M059J (cell line): ENCODE measurements around the gene SNED1. TPM values are rescaled to one million over a fixed set of nuclear protein-coding genes. Genes with fewer than 3 reads are reported as not detected.

Source experiments
- DNase-seq: peaks from one replicate; pipeline ENCODE4 v3.0.0-alpha.2; 2012; ENCODE audit warnings: low read depth
- total RNA-seq: library from RNA; depleted of rRNA; stranded (reverse); fragments of >200 nt; shearing (Covaris generic); gene quantifications from 2 replicates; pipeline ENCODE4 v1.2.3, GENCODE V29; 2014

The SNED1 gene
- total RNA-seq, 1 experiment from 2014 or later: 2.2 TPM

DNA sequence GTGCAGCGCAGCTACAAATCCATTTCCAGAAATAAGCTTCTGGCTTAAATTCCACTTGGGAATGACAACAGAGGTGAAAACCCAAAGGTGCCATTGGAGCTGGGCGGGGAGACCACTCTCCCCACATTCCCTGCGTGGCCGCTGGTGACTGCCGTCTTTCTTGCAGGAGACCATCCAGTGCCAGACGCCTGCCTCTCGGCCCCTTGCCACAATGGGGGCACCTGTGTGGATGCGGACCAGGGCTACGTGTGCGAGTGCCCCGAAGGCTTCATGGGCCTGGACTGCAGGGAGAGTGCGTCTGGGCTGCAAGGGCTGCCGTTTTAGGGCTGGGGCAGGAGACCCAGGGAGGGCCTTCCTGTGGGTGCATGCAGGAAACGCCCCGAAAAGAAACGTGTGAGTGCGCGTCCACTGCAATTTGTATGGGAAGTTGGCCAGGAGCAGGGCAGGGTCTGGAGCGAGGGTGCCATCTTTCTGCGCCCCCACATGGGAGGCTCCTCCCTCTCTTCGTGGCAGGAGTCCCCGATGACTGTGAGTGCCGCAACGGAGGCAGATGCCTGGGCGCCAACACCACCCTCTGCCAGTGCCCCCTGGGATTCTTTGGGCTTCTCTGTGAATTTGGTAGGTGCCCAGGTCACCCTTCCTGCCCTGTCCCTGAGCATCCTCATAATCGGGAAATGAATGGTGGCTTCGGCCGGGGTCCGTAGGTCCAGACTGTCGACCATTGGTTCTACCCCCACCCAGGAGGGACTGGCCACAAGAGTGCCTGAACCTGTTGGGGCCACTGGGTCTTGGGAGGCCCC is 49.9 kb downstream of the SNED1 start:
- no peak for DNase-seq

DNA sequence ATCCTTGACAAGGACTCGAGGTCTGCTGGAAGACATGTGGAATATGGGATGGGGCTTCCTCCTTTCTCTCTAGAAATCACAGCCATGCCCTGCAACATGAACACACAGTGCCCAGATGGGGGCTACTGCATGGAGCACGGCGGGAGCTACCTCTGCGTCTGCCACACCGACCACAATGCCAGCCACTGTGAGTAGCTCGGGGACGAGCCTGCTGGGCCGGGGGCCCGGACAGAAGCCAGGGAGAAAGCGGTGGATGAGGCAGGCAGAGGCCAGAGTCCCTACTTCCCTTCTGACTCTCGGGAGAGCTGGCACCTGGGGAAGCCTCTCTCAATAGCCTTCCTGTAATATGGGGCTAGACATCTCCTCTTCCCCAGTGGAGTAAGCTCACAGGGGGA is 50.5 kb downstream of the SNED1 start:
- no peak for DNase-seq

DNA sequence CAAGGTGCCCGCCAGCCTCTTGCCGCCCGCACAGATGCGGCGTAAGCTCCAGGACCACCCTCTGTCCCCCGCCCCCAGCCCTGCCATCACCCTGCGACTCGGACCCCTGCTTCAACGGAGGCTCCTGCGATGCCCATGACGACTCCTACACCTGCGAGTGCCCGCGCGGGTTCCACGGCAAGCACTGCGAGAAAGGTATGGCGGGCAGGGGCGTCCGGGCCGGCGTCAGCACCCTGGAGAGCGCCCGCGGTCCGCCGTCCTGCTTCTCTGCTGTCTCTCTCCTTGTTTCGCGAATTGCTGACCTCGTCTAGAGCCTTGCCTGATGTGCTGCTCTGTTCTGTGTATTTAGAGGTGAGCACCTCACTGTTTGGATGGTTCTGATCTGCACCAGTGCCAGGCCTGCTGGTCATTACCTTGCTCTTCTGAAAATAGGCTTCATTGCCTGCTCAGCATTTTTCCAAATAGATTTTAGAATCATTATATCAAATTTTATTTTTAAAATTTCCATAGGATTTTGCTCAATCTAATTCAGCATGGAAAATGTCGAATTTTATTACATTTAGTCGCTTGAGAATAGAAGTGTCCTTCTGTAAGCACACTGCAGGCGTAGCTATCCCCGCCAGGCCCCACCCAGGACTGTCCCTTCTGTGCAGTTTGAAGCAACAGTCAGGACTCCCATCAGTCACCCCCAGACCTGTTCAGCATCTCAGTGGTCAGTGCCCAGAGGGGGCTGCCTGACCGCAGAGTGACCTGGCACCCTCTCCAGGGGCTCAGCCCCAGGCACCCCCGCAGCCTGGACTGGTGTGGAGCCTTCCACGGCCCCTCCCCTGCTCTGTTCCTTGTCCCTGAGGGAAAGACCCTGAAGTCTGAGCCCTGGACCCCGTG is 51.6 kb downstream of the SNED1 start:
- DNase-seq: no peak

DNA sequence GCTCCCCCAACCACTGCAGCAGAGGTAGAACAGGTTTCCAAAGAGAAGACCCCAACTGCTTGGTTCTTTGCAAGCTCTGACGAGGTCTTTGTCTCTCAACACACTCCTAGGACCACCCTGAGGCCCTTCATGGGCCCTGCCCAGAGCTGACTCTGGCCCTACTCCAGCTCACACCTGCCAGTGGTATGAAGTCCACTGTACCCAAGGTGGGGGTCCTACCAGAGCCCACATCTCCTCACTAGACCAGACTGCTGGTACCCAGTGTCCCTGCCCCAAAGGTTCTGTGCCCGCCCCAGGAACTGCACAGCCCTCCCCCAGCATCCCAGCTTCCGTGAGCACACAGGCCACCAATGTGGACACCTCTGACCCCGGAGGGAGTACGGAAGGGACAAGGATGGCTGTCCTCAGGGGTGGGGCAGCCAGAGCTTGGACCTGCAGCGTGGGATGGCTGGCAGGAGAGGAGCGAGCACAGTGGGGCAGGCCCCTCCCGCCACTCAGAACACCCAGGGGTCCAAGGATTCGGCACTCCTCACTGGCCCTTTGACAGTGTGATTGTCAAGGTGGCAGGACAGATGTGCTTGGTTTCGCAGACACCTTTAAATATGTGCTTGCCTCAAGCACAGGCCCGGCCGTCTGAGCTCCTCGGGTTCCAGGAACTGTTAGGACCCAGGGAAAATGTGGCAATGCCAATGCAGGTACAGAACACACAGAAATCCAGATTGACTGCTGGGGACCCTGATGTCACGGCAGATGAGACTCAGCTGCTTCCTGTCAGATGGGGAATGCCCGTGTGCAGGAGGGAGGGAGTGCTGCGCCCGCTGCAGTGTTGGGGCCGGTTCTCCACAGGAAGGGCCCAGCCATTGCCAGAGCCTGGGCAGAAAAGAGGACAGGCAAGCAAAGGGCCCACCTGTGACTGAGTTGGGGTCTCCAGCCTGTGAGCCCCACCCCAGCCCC is 52.5 kb downstream of the SNED1 start:
- no peak for DNase-seq

DNA sequence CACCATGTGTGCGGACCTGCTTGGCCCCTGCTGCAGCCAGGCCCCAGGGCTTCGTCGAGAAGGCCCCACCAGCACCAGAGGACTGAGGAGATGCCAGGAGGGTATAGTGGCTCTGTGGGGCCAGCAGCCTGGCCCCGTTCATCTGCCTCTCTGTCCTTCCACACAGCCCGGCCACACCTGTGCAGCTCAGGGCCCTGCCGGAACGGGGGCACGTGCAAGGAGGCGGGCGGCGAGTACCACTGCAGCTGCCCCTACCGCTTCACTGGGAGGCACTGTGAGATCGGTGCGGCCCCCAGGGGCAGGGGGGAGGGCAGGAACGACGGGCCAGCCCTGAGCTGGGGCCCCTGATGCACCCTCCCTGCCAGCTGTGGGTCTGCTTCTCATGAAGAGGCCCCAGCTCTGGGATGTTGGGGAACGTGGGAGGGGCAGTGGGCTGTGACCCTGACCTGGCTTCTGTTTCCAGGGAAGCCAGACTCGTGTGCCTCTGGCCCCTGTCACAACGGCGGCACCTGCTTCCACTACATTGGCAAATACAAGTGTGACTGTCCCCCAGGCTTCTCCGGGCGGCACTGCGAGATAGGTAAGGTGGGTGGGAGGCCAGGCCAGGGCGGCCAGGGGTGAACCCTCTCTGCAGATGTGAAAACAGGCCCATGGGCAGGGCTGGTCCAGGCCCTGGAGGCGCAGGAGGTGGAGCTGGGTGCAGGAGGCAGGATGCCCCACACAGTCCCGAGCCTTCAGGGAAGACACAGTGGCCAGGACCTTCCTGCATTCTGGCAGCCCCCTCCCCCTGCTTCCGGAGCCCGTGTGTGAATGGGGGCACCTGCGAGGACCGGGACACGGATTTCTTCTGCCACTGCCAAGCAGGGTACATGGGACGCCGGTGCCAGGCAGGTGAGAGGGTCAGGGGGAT is 53.4 kb downstream of the SNED1 start:
- DNase-seq: no peak

DNA sequence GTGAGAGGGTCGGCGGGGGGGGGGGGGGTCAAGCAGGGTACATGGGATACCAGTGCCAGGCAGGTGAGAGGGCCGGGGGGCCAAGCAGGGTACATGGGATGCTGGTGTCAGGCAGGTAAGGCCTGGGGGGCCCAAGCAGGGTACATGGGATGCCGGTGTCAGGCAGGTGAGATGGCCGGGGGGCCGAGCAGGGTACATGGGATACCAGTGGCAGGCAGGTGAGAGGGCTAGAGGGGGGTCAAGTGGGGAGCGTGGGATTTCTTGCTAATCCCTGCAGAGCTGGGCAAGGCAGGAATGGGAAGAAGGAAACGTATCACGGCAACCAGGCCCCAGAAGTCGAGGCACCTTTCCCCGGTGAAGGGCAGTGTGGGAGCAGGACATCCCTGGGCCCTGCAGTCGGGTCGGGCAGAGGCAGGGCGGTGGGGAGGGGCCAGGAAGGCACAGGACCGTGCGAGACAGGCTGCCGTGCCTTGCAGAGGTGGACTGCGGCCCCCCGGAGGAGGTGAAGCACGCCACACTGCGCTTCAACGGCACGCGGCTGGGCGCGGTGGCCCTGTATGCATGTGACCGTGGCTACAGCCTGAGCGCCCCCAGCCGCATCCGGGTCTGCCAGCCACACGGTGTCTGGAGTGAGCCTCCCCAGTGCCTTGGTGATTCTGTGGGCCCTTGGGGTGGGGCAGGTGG is 54.4 kb downstream of the SNED1 start:
- no peak for DNase-seq

DNA sequence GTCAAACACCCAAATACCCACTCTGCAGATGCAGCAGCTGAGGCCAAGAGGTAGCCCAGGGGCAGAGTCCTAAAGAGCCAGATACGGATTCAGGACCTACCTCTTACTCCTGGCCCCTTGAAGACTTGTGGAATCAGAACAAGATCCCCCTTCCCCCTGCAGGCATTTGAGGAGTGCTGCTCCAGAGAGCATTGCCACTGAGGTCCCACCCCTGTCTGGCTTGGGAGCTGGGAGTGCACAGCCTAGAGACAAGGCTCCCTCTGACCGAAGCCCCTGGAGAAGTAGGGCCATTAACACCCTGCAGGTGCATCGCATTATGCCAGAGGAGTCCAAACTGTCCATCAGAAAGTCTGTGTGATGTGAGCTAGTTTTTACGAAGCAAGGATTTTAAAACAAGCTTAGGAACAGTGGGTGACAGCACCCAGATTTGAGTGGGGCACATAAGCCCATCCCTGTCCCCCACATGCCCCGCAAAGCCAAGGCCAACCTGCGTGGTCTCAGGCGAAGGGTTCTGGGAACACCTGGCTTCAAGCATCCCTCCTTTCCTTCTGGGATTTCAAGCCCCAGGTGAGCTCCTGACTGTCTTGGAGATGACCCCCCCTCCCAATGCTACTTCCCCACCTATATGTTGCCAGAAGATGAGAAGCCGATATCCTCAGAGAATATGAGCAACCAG is 55.3 kb downstream of the SNED1 start:
- DNase-seq: no peak

DNA sequence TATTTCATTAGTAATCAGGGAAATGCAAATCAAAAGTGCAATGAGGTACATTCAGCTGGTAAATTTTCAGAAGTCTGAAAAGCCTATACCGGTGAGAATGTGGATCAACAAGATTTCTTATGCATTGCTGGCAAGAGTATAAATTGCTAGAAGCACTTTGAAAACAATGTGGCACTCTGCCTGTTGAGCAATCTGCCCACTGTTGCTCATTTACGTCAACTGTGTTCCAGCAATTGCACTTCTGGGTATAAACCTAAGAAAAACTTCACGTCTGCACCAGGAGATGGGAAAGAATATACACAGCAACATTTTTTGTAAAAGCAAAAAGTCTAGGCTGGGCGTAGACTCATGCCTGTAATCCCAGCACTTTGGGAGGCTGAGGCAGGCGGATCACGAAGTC is 62.9 kb downstream of the SNED1 start:
- no peak for DNase-seq

DNA sequence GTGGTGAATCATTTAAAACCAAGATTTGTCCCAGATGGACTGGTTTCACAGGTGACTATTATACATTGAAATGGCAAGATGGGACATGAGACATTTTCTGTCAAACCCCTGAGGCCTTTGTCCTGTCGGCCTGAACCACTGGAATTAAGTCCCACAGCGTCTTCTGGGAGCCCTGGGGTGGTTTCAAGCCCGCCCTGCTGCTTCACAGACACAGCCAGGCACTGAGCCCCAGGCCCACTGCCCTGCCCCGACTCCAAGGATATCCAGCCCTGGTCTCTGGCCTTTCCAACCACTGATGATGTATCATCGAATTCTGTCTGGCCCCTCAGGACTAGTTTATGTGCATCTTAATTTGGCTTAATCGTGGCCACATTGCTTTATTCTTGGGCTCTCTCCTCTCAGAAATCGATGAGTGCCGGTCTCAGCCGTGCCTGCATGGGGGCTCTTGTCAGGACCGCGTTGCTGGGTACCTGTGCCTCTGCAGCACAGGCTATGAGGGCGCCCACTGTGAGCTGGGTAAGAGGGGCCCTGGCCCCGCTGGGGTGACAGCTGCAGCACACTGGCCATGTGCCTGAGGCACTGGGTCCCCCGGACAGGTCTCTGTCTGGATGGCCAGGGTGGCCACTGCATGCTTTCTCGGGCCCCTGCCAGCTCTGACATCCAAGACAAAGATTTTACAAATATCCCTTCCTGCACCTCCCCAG is 64.1 kb downstream of the SNED1 start:
- no peak for DNase-seq

DNA sequence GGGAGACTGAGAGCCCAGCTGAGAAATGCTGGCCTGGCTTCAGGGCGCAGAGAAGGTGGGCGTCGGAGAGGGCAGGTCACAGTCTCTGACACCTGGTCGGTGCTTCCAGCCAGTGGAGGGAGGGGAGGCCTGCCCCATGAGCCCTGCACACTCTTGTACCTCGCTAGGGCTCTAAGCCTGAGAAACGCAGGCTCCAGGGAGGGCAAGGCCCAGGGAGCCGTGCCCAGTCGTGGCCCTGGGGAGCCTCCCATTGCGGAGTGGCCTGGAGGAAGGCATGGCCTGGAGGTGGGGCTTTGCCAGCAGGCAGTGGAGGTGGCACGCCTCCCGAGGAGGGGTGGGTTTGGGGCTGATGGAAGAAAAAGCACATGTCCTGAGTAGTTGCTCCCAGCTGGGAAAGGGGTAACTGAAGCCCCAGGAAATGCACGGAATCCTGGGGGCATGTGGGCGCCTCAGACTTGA is 64.7 kb downstream of the SNED1 start:
- DNase-seq: no peak

DNA sequence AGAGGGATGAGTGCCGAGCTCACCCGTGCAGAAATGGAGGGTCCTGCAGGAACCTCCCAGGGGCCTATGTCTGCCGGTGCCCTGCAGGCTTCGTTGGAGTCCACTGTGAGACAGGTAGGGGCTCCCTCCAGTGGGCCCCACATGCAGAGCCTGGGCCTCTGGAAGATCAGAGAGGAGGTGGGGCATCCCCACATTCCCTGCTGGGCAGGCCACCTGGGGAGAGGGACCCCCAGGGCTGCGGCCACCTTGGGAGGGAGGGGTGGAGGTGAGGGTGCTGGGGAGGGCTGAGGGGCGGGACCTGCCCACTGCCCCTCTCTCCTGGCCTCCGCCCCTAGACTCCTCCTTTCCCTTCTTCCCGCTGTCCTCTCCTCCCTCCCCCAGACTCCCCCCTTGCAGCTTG is 65.2 kb downstream of the SNED1 start:
- DNase-seq: no peak

DNA sequence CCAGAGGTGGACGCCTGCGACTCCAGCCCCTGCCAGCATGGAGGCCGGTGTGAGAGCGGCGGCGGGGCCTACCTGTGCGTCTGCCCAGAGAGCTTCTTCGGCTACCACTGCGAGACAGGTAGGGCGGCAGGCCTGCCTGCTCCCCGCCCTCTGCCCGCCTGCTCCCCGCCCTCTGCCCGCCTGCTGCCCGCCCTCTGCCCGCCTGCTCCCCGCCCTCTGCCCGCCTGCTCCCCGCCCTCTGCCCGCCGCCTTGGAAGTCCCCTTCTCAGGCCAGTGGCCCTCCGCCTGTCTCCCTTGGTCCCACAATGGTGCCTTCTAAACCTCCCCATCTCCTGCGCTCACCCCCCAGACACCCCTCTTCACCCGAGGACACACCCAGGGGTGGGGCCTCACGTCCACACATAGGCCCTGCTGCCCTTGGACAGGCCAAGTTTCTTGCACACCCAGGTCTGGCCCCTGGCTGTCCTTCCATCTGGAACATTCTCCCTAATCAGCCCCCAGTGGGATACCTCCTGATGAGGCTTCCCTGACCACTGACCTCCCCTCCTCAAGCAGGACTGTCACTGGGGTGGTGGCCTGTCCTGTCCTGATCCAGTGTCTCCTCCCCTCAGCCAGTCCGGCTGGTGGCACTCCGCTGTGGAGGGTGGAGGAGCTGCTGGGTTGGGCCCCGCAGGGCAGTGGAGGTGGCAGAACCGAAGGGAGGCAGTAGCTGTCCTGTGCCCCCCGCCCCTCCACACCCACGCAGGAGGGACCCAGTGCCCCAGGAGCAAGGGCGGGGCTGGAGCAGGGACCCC is 65.8 kb downstream of the SNED1 start:
- DNase-seq: no peak

DNA sequence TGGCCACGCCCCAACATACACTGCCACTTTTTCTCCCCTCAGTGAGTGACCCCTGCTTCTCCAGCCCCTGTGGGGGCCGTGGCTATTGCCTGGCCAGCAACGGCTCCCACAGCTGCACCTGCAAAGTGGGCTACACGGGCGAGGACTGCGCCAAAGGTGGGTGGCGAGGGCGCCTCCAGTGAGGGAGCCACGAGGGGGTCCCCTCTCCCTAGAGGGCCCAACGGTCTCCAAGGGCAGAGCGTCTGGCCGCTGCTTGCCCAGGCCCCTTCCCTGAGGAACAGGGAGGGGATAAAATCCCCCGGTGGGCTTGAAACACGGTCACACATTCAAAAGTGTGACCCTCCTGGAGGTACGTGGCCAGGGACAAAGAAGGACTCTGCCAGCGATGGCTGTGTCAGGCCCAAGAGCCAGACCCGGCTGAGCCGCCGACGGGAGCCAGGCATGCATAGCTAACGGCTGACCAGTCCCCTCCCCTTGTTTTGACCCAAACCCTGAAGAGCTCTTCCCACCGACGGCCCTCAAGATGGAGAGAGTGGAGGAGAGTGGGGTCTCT is 66.5 kb downstream of the SNED1 start:
- no peak for DNase-seq

DNA sequence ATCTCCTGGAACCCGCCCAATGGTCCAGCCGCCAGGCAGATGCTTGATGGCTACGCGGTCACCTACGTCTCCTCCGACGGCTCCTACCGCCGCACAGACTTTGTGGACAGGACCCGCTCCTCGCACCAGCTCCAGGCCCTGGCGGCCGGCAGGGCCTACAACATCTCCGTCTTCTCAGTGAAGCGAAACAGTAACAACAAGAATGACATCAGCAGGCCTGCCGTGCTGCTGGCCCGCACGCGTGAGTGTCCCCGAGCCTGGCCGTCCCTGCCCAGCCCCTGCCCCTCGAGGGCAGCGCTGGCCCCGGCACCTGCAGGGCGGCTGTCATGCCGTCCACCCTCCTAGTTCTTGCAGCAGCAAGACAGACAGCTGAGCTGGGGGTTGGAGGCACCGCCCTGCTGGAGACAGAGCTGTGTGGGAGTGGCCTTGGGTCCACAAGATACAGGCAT is 67.0 kb downstream of the SNED1 start:
- DNase-seq: no peak

DNA sequence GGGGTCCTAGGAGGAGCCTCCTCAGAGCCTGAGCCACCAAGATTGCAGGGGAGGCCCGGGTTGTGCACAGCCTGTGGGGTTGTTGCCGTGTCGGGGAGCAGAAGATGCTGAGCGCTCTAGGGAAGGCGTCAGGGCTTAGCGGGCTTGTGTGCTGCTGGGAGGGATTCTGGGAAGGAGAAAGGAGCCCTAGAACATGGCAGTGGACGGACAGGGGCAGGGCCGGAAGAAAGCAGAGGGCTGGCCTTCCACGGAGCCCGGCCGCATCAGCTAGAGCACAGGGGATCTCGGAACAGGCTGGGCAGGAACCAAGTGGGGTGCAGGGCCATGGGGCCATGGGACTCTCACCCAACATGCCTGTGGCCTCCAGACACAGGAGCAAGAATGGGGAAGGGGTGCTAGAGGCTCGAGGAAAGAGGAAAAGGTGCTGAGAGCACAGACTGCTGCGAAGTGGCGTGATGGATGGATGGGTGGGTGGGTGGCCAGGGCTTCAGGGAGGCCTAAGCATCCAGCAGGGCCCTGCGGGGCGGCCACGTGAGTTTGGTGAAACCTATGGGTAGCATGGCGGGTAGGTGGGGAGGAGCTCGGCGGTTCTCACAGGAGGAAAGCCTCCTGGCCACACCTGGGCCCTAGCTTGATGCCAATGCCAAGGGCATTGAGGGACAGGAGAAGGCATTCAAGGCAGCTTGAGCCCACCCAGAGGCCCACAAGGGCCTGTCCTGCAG is 67.9 kb downstream of the SNED1 start:
- no peak for DNase-seq

DNA sequence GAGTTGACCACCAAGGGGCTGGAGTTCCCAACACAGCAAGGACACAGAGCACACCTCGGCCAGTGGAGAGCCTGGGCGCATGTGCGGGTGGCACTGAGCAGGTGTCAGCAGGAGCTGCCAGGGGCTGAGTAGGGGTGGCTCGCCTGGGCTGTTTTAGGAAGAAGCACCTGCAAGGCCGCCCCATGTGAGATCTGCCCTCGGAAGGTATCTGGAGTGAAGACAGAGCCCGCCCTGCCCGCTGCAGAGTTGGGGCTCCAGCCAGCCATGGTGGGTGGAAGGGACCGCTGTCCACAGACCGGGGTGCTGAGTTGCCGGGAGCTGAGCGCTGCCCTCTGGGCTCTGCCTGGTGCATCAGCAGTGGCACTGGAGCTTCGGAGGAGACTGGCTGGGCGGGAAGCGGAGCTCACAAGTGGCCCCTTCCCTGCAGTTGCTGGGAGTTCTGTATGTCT is 68.5 kb downstream of the SNED1 start:
- no peak for DNase-seq
